ENCODE data around the gene ARRB1.
A peak's percentile ranks its signal among the peaks of the same experiment; 100 is the strongest.

Gene ARRB1

GRCh38 chr11:75351541-75351790 lies at the start of gene ARRB1:
Gene ARRB1 (minus strand): TSS chr11:75351661. CDS start chr11:75351607, 54 bp downstream.
- no peak for TF ChIP-seq JUND (IDR thresholded peaks at IDR 0.05; ENCODE audit: low read depth)
- in situ Hi-C loops (cut with HindIII; ENCODE audit: low pct_unique_long_range_greater_than_20kb, low sequenced_read_pairs): no loop called here
- DNase-seq (ENCODE audit: low read depth in 1 of 2, low spot score in 1 of 2): peak in 1 of 2 experiments; percentile 89

GRCh38 chr11:75400146-75400865 lies 48.8 kb upstream of the ARRB1 start:
- in situ Hi-C loops (cut with HindIII; ENCODE audit: low pct_unique_long_range_greater_than_20kb, low sequenced_read_pairs): no loop called here
- peak in 1 of 2 experiments; percentile 42 for DNase-seq (ENCODE audit: low read depth in 1 of 2, low spot score in 1 of 2)
- TF ChIP-seq JUND (IDR thresholded peaks at IDR 0.05; ENCODE audit: low read depth): no peak

GRCh38 chr11:75399344-75400145 lies 48.1 kb upstream of the ARRB1 start, which contains the start of gene RPS3:
Gene RPS3 (plus strand): TSS chr11:75399518. CDS start chr11:75399548, 30 bp downstream.
- peak; percentile 88 to 96 for DNase-seq (ENCODE audit: low read depth in 1 of 2, low spot score in 1 of 2)
- TF ChIP-seq JUND (IDR thresholded peaks at IDR 0.05; ENCODE audit: low read depth): no peak
- in situ Hi-C loops (cut with HindIII; ENCODE audit: low pct_unique_long_range_greater_than_20kb, low sequenced_read_pairs): no loop called here

GRCh38 chr11:75398906-75399305 lies 47.4 kb upstream of the ARRB1 start:
- no peak for DNase-seq (ENCODE audit: low read depth in 1 of 2, low spot score in 1 of 2)
- no peak for TF ChIP-seq JUND (IDR thresholded peaks at IDR 0.05; ENCODE audit: low read depth)
- in situ Hi-C loops (cut with HindIII; ENCODE audit: low pct_unique_long_range_greater_than_20kb, low sequenced_read_pairs): no loop called here

- TF ChIP-seq JUND (IDR thresholded peaks at IDR 0.05; ENCODE audit: low read depth): no peak
- in situ Hi-C loops (cut with HindIII; ENCODE audit: low pct_unique_long_range_greater_than_20kb, low sequenced_read_pairs): no loop called here
- DNase-seq (ENCODE audit: low read depth in 1 of 2, low spot score in 1 of 2): no peak
These were observed 42.8 kb upstream of the ARRB1 start for GRCh38 chr11:75394085-75394840.

GRCh38 chr11:75389925-75390324 lies 38.5 kb upstream of the ARRB1 start:
- no peak for TF ChIP-seq JUND (IDR thresholded peaks at IDR 0.05; ENCODE audit: low read depth)
- no peak for DNase-seq (ENCODE audit: low read depth in 1 of 2, low spot score in 1 of 2)
- in situ Hi-C loops (cut with HindIII; ENCODE audit: low pct_unique_long_range_greater_than_20kb, low sequenced_read_pairs): no loop called here

- no peak for TF ChIP-seq JUND (IDR thresholded peaks at IDR 0.05; ENCODE audit: low read depth)
- no peak for DNase-seq (ENCODE audit: low read depth in 1 of 2, low spot score in 1 of 2)
- in situ Hi-C loops (cut with HindIII; ENCODE audit: low pct_unique_long_range_greater_than_20kb, low sequenced_read_pairs): no loop called here
These were observed 37.8 kb upstream of the ARRB1 start for GRCh38 chr11:75389276-75389605.

GRCh38 chr11:75388386-75389275 lies 37.2 kb upstream of the ARRB1 start:
- in situ Hi-C loops (cut with HindIII; ENCODE audit: low pct_unique_long_range_greater_than_20kb, low sequenced_read_pairs): no loop called here
- TF ChIP-seq JUND (IDR thresholded peaks at IDR 0.05; ENCODE audit: low read depth): no peak
- peak; percentile 74 to 91 for DNase-seq (ENCODE audit: low read depth in 1 of 2, low spot score in 1 of 2)

- in situ Hi-C loops (cut with HindIII; ENCODE audit: low pct_unique_long_range_greater_than_20kb, low sequenced_read_pairs): no loop called here
- no peak for TF ChIP-seq JUND (IDR thresholded peaks at IDR 0.05; ENCODE audit: low read depth)
These were observed 36.4 kb upstream of the ARRB1 start for GRCh38 chr11:75387736-75388294.

GRCh38 chr11:75386942-75387630 lies 35.6 kb upstream of the ARRB1 start:
- no peak for TF ChIP-seq JUND (IDR thresholded peaks at IDR 0.05; ENCODE audit: low read depth)
- in situ Hi-C loops (cut with HindIII; ENCODE audit: low pct_unique_long_range_greater_than_20kb, low sequenced_read_pairs): no loop called here
- DNase-seq (ENCODE audit: low read depth in 1 of 2, low spot score in 1 of 2): peak in 1 of 2 experiments; percentile 74

More at GRCh38 chr11:75387736-75388294, 36.4 kb upstream of the ARRB1 start:
- DNase-seq (ENCODE audit: low read depth in 1 of 2, low spot score in 1 of 2): no peak

- DNase-seq (ENCODE audit: low read depth in 1 of 2, low spot score in 1 of 2): peak; percentile 82 to 87
- TF ChIP-seq JUND (IDR thresholded peaks at IDR 0.05; ENCODE audit: low read depth): no peak
- in situ Hi-C loops (cut with HindIII; ENCODE audit: low pct_unique_long_range_greater_than_20kb, low sequenced_read_pairs): no loop called here
These were observed 33.1 kb upstream of the ARRB1 start for GRCh38 chr11:75384438-75385080.

Measured in T47D (cell line).